ENCODE data around the gene CD58.

The CD58 gene

DNA sequence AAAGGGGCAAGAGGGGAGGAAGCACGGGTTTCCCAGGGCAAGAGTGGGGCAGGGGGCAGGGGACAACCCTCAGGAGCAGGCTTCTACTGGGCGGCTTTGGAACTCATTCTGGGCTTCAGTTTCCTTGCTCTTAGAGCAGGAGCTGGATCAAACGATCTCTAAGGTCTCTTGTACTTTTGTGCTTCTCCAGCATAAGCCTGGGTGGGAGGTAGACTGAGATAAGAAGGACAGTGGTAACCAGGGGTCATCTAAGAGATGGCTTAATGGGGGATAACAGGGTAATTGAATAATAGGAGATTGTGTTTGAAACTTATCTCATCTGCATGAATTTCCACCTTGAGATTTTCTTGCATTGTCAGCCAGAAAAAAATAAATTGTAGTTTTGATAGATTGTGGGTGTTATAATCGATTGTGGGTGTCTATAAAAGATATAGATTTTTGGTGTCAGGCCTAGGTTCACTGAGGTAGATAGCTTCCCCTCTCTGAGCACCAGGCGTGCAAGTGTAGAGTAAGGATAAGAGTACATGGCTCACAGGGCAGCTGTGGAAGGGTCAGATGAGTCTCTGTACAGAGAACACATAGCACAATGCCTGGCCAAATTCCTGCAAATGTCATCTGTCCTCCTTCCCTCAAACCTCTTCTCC lies 68.0 kb downstream of the CD58 start:
- Mint-ChIP-seq H3K4me3 (no peak overlapping the region), H3K27me3 (no peaks in the 10 kb centered on the region), H3K4me1 (peaks cover 45% of the 10 kb centered on the region), H3K9me3 (no peaks in the 10 kb centered on the region), H3K36me3 (no peaks in the 10 kb centered on the region), H3K27ac (no peak overlapping the region)

- Mint-ChIP-seq H3K4me1 (peaks cover 43% of the 10 kb centered on the region), H3K27ac (no peak overlapping the region), H3K27me3 (no peaks in the 10 kb centered on the region), H3K36me3 (no peaks in the 10 kb centered on the region), H3K4me3 (no peak overlapping the region), H3K9me3 (no peaks in the 10 kb centered on the region)
Observed at GRCh38 chr1:116501870-116502244, 69.0 kb downstream of the CD58 start.

DNA sequence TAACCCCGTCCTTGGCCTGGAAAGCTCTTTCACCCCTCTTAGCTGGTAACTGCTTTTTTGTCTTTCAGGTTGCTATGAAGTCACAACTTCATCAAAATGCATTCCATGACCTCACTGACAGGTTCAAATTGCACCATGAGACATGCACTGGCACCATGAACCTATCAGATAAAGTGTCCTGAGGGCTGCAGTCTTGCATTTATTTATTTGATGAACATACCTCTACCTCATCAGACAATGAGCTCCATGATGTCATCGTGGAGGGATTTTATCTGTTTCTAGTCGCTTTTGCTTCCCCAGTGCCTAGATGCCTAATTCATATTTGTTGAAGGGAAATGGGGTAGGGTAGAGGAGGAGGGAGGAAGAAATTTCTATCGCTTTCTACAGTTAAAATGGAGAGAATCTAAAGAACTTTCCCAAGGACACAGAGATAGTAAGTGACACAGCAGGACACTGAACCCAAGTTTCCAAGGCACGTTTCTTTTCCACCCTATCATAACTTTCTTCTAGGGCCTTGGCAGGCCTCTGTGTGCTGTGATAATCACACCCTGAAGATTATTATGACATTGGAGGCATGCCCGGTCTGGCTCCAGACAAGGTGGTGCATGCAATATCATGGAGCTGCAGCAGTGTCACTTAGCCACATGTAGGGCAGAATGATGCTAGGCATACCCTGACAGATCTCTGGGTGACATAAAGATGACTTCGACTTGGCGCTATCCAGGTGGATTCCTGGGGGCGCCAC lies 69.5 kb downstream of the CD58 start:
- no peak overlapping the region for H3K4me3 Mint-ChIP-seq
- no peaks in the 10 kb centered on the region for H3K9me3 Mint-ChIP-seq
- no peak overlapping the region for H3K27ac Mint-ChIP-seq
- H3K36me3 Mint-ChIP-seq = no peaks in the 10 kb centered on the region
- no peaks in the 10 kb centered on the region for H3K27me3 Mint-ChIP-seq
- peaks cover 43% of the 10 kb centered on the region for H3K4me1 Mint-ChIP-seq

- peak overlapping the region; percentile 65 for H3K27ac Mint-ChIP-seq
- H3K4me3 Mint-ChIP-seq = no peak overlapping the region
- H3K4me1 Mint-ChIP-seq = peaks cover 27% of the 10 kb centered on the region
- H3K27me3 Mint-ChIP-seq = no peaks in the 10 kb centered on the region
- no peaks in the 10 kb centered on the region for H3K36me3 Mint-ChIP-seq
- H3K9me3 Mint-ChIP-seq = no peaks in the 10 kb centered on the region
Observed at GRCh38 chr1:116498789-116499628, 71.8 kb downstream of the CD58 start.

- Mint-ChIP-seq H3K9me3 (no peaks in the 10 kb centered on the region), H3K4me1 (peaks cover 13% of the 10 kb centered on the region), H3K27me3 (no peaks in the 10 kb centered on the region), H3K4me3 (no peak overlapping the region), H3K27ac (no peak overlapping the region), H3K36me3 (no peaks in the 10 kb centered on the region)
Observed at GRCh38 chr1:116497656-116498055, 73.2 kb downstream of the CD58 start.

- no peaks in the 10 kb centered on the region for H3K27me3 Mint-ChIP-seq
- H3K27ac Mint-ChIP-seq = no peak overlapping the region
- no peaks in the 10 kb centered on the region for H3K9me3 Mint-ChIP-seq
- peaks cover 6% of the 10 kb centered on the region for H3K4me1 Mint-ChIP-seq
- no peaks in the 10 kb centered on the region for H3K36me3 Mint-ChIP-seq
- no peak overlapping the region for H3K4me3 Mint-ChIP-seq
Observed at GRCh38 chr1:116496898-116497297, 73.9 kb downstream of the CD58 start.

DNA sequence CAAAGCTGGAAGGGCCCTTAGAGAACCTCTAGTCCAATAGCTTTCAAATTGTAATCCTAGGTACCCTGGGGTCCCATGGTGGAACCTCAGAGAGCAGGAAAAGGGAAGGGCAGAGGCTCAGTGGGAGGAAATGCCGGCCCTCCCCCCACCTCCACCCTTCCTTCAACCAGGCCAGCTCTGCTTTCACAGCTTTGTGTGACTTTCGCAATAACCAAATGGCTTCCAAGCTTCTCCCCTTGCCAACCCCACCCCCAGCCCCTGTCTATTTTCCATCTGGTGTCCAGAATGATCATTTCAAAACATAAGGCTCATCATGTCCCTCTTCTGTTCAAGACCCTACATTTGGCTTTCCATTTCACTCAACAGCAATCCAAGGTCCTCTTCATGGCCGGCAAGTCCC lies 74.4 kb downstream of the CD58 start:
- Mint-ChIP-seq H3K4me3 (no peak overlapping the region), H3K4me1 (peaks cover 5% of the 10 kb centered on the region), H3K27ac (no peak overlapping the region), H3K27me3 (no peaks in the 10 kb centered on the region), H3K36me3 (no peaks in the 10 kb centered on the region), H3K9me3 (no peaks in the 10 kb centered on the region)

DNA sequence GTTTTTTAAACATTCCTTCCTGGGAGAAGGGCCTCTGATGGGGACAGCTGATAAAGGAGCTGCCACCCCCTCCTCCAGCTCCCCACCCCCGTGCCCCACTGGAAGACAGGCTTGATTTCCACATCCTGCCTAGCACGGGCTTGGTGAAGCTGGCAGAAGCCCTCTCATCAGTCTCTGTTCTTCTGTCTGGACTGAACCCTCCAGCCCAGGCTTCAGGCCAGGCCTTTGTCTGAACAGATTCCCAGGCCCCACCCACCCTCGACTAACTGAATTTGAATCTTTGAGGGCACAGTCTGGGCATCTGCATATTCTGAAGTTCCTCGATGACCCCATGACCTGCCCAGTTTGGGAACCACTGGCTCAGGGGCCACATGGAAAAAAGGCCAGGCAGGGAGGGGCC lies 75.3 kb downstream of the CD58 start:
- no peaks in the 10 kb centered on the region for H3K9me3 Mint-ChIP-seq
- no peaks in the 10 kb centered on the region for H3K36me3 Mint-ChIP-seq
- no peak overlapping the region for H3K27ac Mint-ChIP-seq
- no peaks in the 10 kb centered on the region for H3K27me3 Mint-ChIP-seq
- H3K4me1 Mint-ChIP-seq = peaks cover 5% of the 10 kb centered on the region
- H3K4me3 Mint-ChIP-seq = no peak overlapping the region

DNA sequence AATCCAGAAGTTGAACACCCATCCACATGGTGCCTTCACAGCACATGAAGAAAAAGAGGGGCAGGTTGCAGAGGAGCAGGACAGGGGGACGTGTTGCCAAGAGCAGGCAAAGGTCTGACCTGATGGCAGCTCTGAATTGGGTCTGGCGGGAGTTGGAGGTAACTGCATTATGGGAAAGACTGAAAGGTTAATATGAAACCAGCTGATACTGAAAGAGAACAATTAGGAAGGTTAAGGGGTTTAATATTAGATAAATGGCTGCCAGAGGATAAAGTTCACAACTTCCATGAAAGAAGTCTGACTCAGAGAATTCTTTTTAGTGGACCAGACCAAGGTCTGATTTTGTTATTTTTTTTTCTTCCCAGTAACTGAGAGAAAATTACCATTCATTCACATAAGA lies 76.1 kb downstream of the CD58 start:
- H3K4me3 Mint-ChIP-seq = no peak overlapping the region
- H3K4me1 Mint-ChIP-seq = peaks cover 5% of the 10 kb centered on the region
- no peak overlapping the region for H3K27ac Mint-ChIP-seq
- H3K27me3 Mint-ChIP-seq = no peaks in the 10 kb centered on the region
- no peaks in the 10 kb centered on the region for H3K36me3 Mint-ChIP-seq
- H3K9me3 Mint-ChIP-seq = no peaks in the 10 kb centered on the region

GRCh38 chr1:116494353-116494692 lies 76.5 kb downstream of the CD58 start:
- Mint-ChIP-seq H3K4me3 (no peak overlapping the region), H3K9me3 (no peaks in the 10 kb centered on the region), H3K4me1 (peaks cover 5% of the 10 kb centered on the region), H3K27me3 (no peaks in the 10 kb centered on the region), H3K27ac (no peak overlapping the region), H3K36me3 (no peaks in the 10 kb centered on the region)

DNA sequence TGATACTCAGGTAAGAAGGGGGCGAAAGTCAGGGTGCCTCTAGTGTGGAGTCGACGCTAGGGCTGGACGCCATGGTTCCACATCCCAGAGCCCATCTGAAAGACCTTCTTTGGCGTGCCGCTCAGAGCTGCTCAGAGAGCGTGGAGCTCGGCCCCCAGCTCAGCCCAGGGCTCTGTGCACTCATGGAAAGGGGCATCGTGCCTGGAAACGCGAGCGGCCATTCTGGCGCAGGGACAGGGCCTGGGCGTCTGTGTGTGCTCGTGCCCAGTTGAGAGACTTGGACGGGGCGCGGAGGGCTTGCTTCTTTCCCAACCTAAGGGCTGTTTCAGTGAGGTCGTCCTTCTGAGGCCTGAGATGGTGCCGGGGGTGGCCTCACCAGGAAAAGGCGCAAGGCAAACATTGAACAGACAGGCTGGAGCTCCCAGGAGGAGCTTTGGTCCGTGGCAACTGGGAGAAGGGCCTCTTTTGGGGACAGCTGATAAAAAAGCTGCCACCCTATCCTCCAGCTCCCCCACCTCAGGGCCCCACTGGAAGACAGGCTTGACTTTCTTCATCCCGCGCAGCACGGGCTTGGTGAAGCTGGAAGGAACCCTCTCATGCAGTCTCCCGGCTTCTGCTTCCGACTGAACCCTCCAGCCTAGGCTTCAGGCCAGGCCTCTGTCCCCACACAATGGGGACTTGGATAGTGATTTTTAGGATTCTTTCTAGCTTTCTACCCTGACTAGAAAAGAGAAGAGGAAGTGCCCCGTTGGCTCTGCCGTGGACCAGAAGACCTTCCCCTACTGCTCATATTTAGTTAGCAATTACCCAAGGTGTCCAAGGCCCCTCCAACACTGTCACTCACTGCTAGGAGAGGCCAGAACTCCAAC lies 77.1 kb downstream of the CD58 start:
- Mint-ChIP-seq H3K4me1 (no peaks in the 10 kb centered on the region), H3K4me3 (no peak overlapping the region), H3K27ac (no peak overlapping the region), H3K36me3 (no peaks in the 10 kb centered on the region), H3K27me3 (no peaks in the 10 kb centered on the region), H3K9me3 (no peaks in the 10 kb centered on the region)

- Mint-ChIP-seq H3K4me3 (no peak overlapping the region), H3K27me3 (no peaks in the 10 kb centered on the region), H3K9me3 (no peaks in the 10 kb centered on the region), H3K27ac (no peak overlapping the region), H3K4me1 (no peaks in the 10 kb centered on the region), H3K36me3 (no peaks in the 10 kb centered on the region)
Observed at GRCh38 chr1:116493036-116493435, 77.8 kb downstream of the CD58 start.

- Mint-ChIP-seq H3K27ac (no peak overlapping the region), H3K36me3 (no peaks in the 10 kb centered on the region), H3K27me3 (no peaks in the 10 kb centered on the region), H3K4me1 (no peaks in the 10 kb centered on the region), H3K9me3 (no peaks in the 10 kb centered on the region), H3K4me3 (no peak overlapping the region)
Observed at GRCh38 chr1:116492358-116492811, 78.4 kb downstream of the CD58 start.

DNA sequence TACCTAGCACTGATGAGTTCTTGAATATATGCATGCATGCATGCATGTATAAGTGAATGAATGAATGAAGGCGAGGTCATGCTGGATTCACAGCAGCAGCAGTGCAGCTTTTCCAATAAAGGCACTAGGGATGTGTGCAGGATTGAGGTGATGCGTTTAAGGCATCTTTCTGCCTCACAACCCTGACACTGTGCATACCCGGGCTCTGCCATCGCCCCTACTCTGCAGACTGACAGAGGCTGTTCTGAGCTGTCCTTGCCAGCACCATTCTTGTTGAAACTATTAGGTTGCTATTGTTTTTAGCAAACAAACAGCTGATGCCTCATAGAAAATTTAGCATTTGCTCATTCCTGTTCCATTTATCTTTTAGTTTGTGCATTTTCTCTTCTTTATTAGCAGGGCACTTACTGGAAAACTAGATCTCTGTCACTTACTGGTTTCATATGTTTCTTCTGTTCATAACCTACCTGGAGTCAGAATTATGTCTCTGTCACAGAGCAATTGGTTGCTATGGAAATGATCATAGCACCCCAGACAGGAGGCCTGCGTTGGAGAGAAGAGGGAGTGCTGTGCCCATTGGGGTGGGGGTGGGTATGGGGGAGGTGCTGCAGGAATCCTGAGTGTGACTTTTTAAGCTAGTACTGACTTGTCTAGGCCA lies 79.0 kb downstream of the CD58 start:
- Mint-ChIP-seq H3K4me3 (no peak overlapping the region), H3K27ac (no peak overlapping the region), H3K36me3 (no peaks in the 10 kb centered on the region), H3K27me3 (no peaks in the 10 kb centered on the region), H3K9me3 (no peaks in the 10 kb centered on the region), H3K4me1 (no peaks in the 10 kb centered on the region)

- Mint-ChIP-seq H3K27me3 (no peaks in the 10 kb centered on the region), H3K27ac (no peak overlapping the region), H3K4me1 (no peaks in the 10 kb centered on the region), H3K4me3 (no peak overlapping the region), H3K36me3 (no peaks in the 10 kb centered on the region), H3K9me3 (no peaks in the 10 kb centered on the region)
Observed at GRCh38 chr1:116490588-116490987, 80.2 kb downstream of the CD58 start.
